ENCODE measurements around the gene MRPL2.

MRPL2 gene

DNA sequence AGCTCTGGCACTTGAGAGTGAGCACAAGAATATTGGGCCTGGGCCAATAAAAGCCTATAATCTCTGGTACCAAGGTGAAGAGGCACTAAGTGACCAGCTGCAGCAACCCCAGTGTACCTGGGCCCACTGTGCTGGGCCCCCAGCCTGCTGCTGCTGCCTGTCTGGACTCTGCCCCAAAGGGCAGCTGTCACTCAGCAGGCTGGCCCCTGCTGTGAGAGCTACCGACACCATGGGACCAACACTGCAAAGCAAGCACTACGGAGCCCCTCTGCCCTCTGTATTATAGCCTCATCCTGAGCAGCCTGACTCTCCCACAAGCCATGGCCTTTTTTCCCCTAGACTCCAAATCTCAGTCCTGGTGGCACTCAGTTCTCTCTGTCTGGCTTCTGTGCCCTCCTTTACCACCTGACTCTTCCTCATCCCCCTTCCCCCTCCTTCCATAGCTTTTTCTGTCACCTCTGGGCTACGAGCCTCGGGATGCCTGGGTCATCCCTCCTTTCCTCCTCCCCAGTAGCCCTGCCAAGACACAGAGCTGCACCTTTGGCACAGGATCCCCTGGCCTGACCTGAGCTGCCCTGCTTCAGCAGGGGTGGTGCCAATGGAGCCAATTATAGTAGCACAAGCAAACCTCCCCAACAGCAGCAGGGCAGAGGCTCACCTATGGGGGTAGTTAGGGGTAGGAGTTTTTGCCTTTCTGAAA lies 23.6 kb downstream of the MRPL2 start:
- Histone ChIP-seq H3K36me3 (ENCODE audit: control insufficient read depth, low read length) (peaks cover 27% of the 10 kb centered on the region), H3K4me1 (ENCODE audit: control insufficient read depth, low read length) (no peaks in the 10 kb centered on the region), H3K27ac (ENCODE audit: low read depth, low read length) (no peak overlapping the region), H4K20me1 (ENCODE audit: control insufficient read depth, insufficient read depth, low read depth, low read length) (no peaks in the 10 kb centered on the region), H3K4me3 (ENCODE audit: low read length) (no peak overlapping the region), H3K79me2 (ENCODE audit: control insufficient read depth, low read length) (no peaks in the 10 kb centered on the region), H3F3A (ENCODE audit: control insufficient read depth, insufficient read depth) (no peaks in the 10 kb centered on the region), H3K27me3 (ENCODE audit: control insufficient read depth, low read length) (no peaks in the 10 kb centered on the region), H3K4me2 (ENCODE audit: low read length) (no peak overlapping the region), H3K9me2 (replicated peaks; ENCODE audit: control insufficient read depth, low read length) (no peaks in the 10 kb centered on the region), H3K9me3 (ENCODE audit: control insufficient read depth, insufficient read depth, low read length) (no peaks in the 10 kb centered on the region)
- TF ChIP-seq, protein P1, sequence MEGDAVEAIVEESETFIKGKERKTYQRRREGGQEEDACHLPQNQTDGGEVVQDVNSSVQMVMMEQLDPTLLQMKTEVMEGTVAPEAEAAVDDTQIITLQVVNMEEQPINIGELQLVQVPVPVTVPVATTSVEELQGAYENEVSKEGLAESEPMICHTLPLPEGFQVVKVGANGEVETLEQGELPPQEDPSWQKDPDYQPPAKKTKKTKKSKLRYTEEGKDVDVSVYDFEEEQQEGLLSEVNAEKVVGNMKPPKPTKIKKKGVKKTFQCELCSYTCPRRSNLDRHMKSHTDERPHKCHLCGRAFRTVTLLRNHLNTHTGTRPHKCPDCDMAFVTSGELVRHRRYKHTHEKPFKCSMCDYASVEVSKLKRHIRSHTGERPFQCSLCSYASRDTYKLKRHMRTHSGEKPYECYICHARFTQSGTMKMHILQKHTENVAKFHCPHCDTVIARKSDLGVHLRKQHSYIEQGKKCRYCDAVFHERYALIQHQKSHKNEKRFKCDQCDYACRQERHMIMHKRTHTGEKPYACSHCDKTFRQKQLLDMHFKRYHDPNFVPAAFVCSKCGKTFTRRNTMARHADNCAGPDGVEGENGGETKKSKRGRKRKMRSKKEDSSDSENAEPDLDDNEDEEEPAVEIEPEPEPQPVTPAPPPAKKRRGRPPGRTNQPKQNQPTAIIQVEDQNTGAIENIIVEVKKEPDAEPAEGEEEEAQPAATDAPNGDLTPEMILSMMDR (IDR thresholded peaks at IDR 0.05; ENCODE audit: low read depth, low read length, poor library complexity, severe bottlenecking): no peak
- TF ChIP-seq EZH2phosphoT487 (IDR thresholded peaks at IDR 0.05; ENCODE audit: borderline replicate concordance, low read length): no peak

DNA sequence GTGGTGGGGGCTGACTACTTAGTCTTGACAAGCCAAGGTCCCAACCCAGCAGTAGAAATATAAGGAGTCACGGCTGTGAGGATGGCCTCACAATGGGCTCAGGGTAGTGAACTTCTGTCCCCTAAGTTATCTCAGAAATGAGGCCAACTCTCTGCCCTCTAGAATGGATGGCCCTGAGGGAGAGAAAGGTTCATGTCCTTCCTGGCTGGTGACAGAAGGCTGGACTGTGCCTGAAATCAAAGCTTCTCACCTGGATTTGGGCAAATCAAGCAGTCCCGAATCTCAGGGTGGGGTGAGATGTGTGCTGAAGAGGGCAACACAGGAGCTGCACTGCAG lies 25.1 kb downstream of the MRPL2 start:
- H3K36me3 ChIP-seq (ENCODE audit: control insufficient read depth, low read length): peaks cover 38% of the 10 kb centered on the region
- no peaks in the 10 kb centered on the region for H3K9me2 ChIP-seq (replicated peaks; ENCODE audit: control insufficient read depth, low read length)
- no peak overlapping the region for H3K4me2 ChIP-seq (ENCODE audit: low read length)
- TF ChIP-seq, protein P1 (IDR thresholded peaks at IDR 0.05; ENCODE audit: low read depth, low read length, poor library complexity, severe bottlenecking): no peak
- TF ChIP-seq EZH2phosphoT487 (IDR thresholded peaks at IDR 0.05; ENCODE audit: borderline replicate concordance, low read length): no peak
- H3F3A ChIP-seq (ENCODE audit: control insufficient read depth, insufficient read depth): no peaks in the 10 kb centered on the region
- no peaks in the 10 kb centered on the region for H3K9me3 ChIP-seq (ENCODE audit: control insufficient read depth, insufficient read depth, low read length)
- no peaks in the 10 kb centered on the region for H3K4me1 ChIP-seq (ENCODE audit: control insufficient read depth, low read length)
- no peaks in the 10 kb centered on the region for H3K27me3 ChIP-seq (ENCODE audit: control insufficient read depth, low read length)
- H3K79me2 ChIP-seq (ENCODE audit: control insufficient read depth, low read length): no peaks in the 10 kb centered on the region
- no peaks in the 10 kb centered on the region for H4K20me1 ChIP-seq (ENCODE audit: control insufficient read depth, insufficient read depth, low read depth, low read length)
- H3K4me3 ChIP-seq (ENCODE audit: low read length): no peak overlapping the region
- no peak overlapping the region for H3K27ac ChIP-seq (ENCODE audit: low read depth, low read length)

DNA sequence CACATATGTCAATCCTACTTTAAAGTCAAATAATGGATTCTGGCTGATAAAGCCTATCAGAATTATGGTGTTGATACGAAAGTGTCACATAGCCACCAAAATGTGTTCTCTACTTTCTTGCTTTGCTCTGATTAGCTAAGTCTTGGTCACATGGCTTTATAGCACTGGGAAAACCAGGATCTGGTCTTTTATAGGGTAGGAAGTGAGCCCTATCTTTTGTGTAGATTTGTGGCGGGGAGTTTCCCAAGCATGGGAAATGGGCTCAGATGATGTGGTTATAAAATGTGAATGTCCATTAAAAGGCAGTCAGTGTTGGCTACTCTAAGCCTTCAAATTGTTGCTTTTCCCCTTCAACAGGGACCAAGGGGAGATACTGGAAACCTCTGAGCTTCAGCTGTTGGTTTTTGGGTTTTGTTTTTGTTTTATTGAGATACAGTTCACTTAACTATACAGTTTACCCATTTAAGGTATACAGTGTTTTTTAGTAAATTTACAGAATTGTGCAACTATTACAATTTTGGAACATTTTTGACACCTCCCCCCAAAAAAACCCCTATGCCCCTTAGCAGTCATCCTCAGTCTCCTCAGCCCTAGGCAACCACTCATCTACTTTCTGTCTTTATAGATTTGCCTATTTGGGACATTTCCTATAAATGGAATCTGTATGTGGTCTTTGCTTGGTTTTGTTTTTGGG lies 25.6 kb downstream of the MRPL2 start:
- Histone ChIP-seq H3K9me3 (ENCODE audit: control insufficient read depth, insufficient read depth, low read length) (no peaks in the 10 kb centered on the region), H3K4me1 (ENCODE audit: control insufficient read depth, low read length) (no peaks in the 10 kb centered on the region), H3K36me3 (ENCODE audit: control insufficient read depth, low read length) (peaks cover 40% of the 10 kb centered on the region), H3K9me2 (replicated peaks; ENCODE audit: control insufficient read depth, low read length) (no peaks in the 10 kb centered on the region), H3K4me3 (ENCODE audit: low read length) (no peak overlapping the region), H3K27ac (ENCODE audit: low read depth, low read length) (no peak overlapping the region), H4K20me1 (ENCODE audit: control insufficient read depth, insufficient read depth, low read depth, low read length) (no peaks in the 10 kb centered on the region), H3K27me3 (ENCODE audit: control insufficient read depth, low read length) (no peaks in the 10 kb centered on the region), H3K4me2 (ENCODE audit: low read length) (no peak overlapping the region), H3F3A (ENCODE audit: control insufficient read depth, insufficient read depth) (no peaks in the 10 kb centered on the region), H3K79me2 (ENCODE audit: control insufficient read depth, low read length) (no peaks in the 10 kb centered on the region)
- TF ChIP-seq, protein P1 (IDR thresholded peaks at IDR 0.05; ENCODE audit: low read depth, low read length, poor library complexity, severe bottlenecking): no peak
- TF ChIP-seq EZH2phosphoT487 (IDR thresholded peaks at IDR 0.05; ENCODE audit: borderline replicate concordance, low read length): no peak
